ENCODE results near the gene KCNC1. TPM values are rescaled to one million over a fixed set of nuclear protein-coding genes. Genes with fewer than 3 reads are reported as not detected.

Gene KCNC1
- total and polyA plus RNA-seq, 2 donors (not counting 1 experiment from before 2014, with no cell fraction given) = under 0.01 TPM; not detected in 1

- no peaks in the 10 kb centered on the region for H3K79me2 ChIP-seq (ENCODE audit: control insufficient read depth, insufficient read depth, low read length)
- H4K20me1 ChIP-seq (ENCODE audit: control insufficient read depth, extremely low read depth, insufficient read depth, low read length) = peaks cover under 1% of the 10 kb centered on the region
- H3K27me3 ChIP-seq (ENCODE audit: control insufficient read depth, insufficient read depth, low read length) = peaks cover 58% of the 10 kb centered on the region
- DNase-seq (ENCODE audit: low read depth in 2 of 2) = no peak
- no peak overlapping the region for H3K9ac ChIP-seq (ENCODE audit: insufficient read depth, low read length)
- H3K4me2 ChIP-seq (ENCODE audit: extremely low read depth, insufficient read depth, low read length) = no peak overlapping the region
- no peak overlapping the region for H3K4me3 ChIP-seq (replicated peaks in 1 of 4; ENCODE audit: control extremely low read depth in 1 of 4, insufficient read depth in 1 of 4, low read depth in 3 of 4, low read length in 4 of 4)
- TF ChIP-seq CTCF (conservative IDR thresholded peaks at IDR 0.05 in 1 of 2, IDR thresholded peaks at IDR 0.05 in 1 of 2; ENCODE audit: low read depth in 1 of 2, low read length in 2 of 2) = no peak
- TF ChIP-seq EZH2 (IDR thresholded peaks at IDR 0.05; ENCODE audit: low read length, missing control alignments) = peak; percentile 46
- no peak overlapping the region for H2AFZ ChIP-seq (ENCODE audit: low read length)
- no peaks in the 10 kb centered on the region for H3K4me1 ChIP-seq (ENCODE audit: control insufficient read depth, extremely low read depth, insufficient read depth, low read length)
- no peak overlapping the region for H3K27ac ChIP-seq (ENCODE audit: insufficient read depth, low read length)
- H3K9me3 ChIP-seq (ENCODE audit: control insufficient read depth, insufficient read depth, low read depth, low read length) = no peaks in the 10 kb centered on the region
- no peaks in the 10 kb centered on the region for H3K36me3 ChIP-seq (ENCODE audit: control insufficient read depth, insufficient read depth, low read length)
Observed at GRCh38 chr11:17721242-17721999, 13.2 kb upstream of the KCNC1 start.

- no peak for TF ChIP-seq EZH2 (IDR thresholded peaks at IDR 0.05; ENCODE audit: low read length, missing control alignments)
- TF ChIP-seq CTCF (conservative IDR thresholded peaks at IDR 0.05 in 1 of 2, IDR thresholded peaks at IDR 0.05 in 1 of 2; ENCODE audit: low read depth in 1 of 2, low read length in 2 of 2) = peak; percentile 43 to 49
- H3K27ac ChIP-seq (ENCODE audit: insufficient read depth, low read length) = no peak overlapping the region
- peaks cover 2% of the 10 kb centered on the region for H4K20me1 ChIP-seq (ENCODE audit: control insufficient read depth, extremely low read depth, insufficient read depth, low read length)
- peak; percentile 12 to 27 for DNase-seq (ENCODE audit: low read depth in 2 of 2)
- no peak overlapping the region for H3K9ac ChIP-seq (ENCODE audit: insufficient read depth, low read length)
- H3K4me3 ChIP-seq (replicated peaks in 1 of 4; ENCODE audit: control extremely low read depth in 1 of 4, insufficient read depth in 1 of 4, low read depth in 3 of 4, low read length in 4 of 4) = no peak overlapping the region
- H3K4me1 ChIP-seq (ENCODE audit: control insufficient read depth, extremely low read depth, insufficient read depth, low read length) = no peaks in the 10 kb centered on the region
- H3K9me3 ChIP-seq (ENCODE audit: control insufficient read depth, insufficient read depth, low read depth, low read length) = no peaks in the 10 kb centered on the region
- H3K27me3 ChIP-seq (ENCODE audit: control insufficient read depth, insufficient read depth, low read length) = peaks cover 54% of the 10 kb centered on the region
- H2AFZ ChIP-seq (ENCODE audit: low read length) = no peak overlapping the region
- no peaks in the 10 kb centered on the region for H3K36me3 ChIP-seq (ENCODE audit: control insufficient read depth, insufficient read depth, low read length)
- no peak overlapping the region for H3K4me2 ChIP-seq (ENCODE audit: extremely low read depth, insufficient read depth, low read length)
- H3K79me2 ChIP-seq (ENCODE audit: control insufficient read depth, insufficient read depth, low read length) = no peaks in the 10 kb centered on the region
Observed at GRCh38 chr11:17722000-17722643, 12.5 kb upstream of the KCNC1 start.

- no peak for TF ChIP-seq CTCF (conservative IDR thresholded peaks at IDR 0.05 in 1 of 2, IDR thresholded peaks at IDR 0.05 in 1 of 2; ENCODE audit: low read depth in 1 of 2, low read length in 2 of 2)
- no peak for TF ChIP-seq EZH2 (IDR thresholded peaks at IDR 0.05; ENCODE audit: low read length, missing control alignments)
- Histone ChIP-seq H3K27me3 (ENCODE audit: control insufficient read depth, insufficient read depth, low read length) (peaks cover 37% of the 10 kb centered on the region), H3K27ac (ENCODE audit: insufficient read depth, low read length) (no peak overlapping the region)
Observed at GRCh38 chr11:17724020-17724908, 10.3 kb upstream of the KCNC1 start.

More at GRCh38 chr11:17724020-17724908, 10.3 kb upstream of the KCNC1 start:
- no peaks in the 10 kb centered on the region for H3K36me3 ChIP-seq (ENCODE audit: control insufficient read depth, insufficient read depth, low read length)
- no peak overlapping the region for H3K4me3 ChIP-seq (replicated peaks in 1 of 4; ENCODE audit: control extremely low read depth in 1 of 4, insufficient read depth in 1 of 4, low read depth in 3 of 4, low read length in 4 of 4)
- no peak overlapping the region for H3K9ac ChIP-seq (ENCODE audit: insufficient read depth, low read length)
- no peaks in the 10 kb centered on the region for H3K9me3 ChIP-seq (ENCODE audit: control insufficient read depth, insufficient read depth, low read depth, low read length)
- no peaks in the 10 kb centered on the region for H3K79me2 ChIP-seq (ENCODE audit: control insufficient read depth, insufficient read depth, low read length)
- H3K4me1 ChIP-seq (ENCODE audit: control insufficient read depth, extremely low read depth, insufficient read depth, low read length) = no peaks in the 10 kb centered on the region
- no peak overlapping the region for H3K4me2 ChIP-seq (ENCODE audit: extremely low read depth, insufficient read depth, low read length)
- H4K20me1 ChIP-seq (ENCODE audit: control insufficient read depth, extremely low read depth, insufficient read depth, low read length) = peaks cover 2% of the 10 kb centered on the region
- H2AFZ ChIP-seq (ENCODE audit: low read length) = no peak overlapping the region
- DNase-seq (ENCODE audit: low read depth in 2 of 2) = no peak
